Thyroid gland (tissue), 4 donors: ENCODE data around the gene SRGAP1.

Source experiments
- CTCF ChIP-seq, 6 experiments: fragments of 200-600 bp in 3 of 6; fragments of 450-650 bp in 3 of 6; sonication (generic) in 3 of 6; IDR thresholded peaks; one replicate each; pipeline ENCODE4 v1.5.1; 2016 to 2019; ENCODE audit warnings: antibody characterized with exemption in 6 of 6, mild to moderate bottlenecking in 2 of 6, inconsistent platforms in 1 of 6, moderate library complexity in 1 of 6
- POLR2A ChIP-seq, 2 donors: fragments of 450-650 bp; IDR thresholded peaks; one replicate each; pipeline ENCODE4 v1.6.1; 2017; ENCODE audit warnings: antibody characterized with exemption in 2 of 2, mild to moderate bottlenecking in 2 of 2, moderate library complexity in 1 of 2

GRCh38 chr12:63811755-63812154, 32.7 kb upstream of the SRGAP1 start:
- TF ChIP-seq CTCF (IDR thresholded peaks at IDR 0.05): no peak
- TF ChIP-seq POLR2A (IDR thresholded peaks at IDR 0.05): no peak
